Adrenal gland (tissue), 12 donors: ENCODE measurements around the gene ZDHHC11B. TPM values are rescaled to one million over a fixed set of nuclear protein-coding genes. Genes with fewer than 3 reads are reported as not detected.
A peak's percentile ranks its signal among the peaks of the same experiment; 100 is the strongest.
"Not testable (repeated sequence)": the region's sequence is repeated elsewhere in the genome, so short reads cannot be mapped to it uniquely, and the experiment has no call there.

Experiments used
- DNase-seq, 7 donors: peaks; one replicate each; pipeline ENCODE4 v3.0.0-alpha.2; 2019 to 2020
- H3K27ac ChIP-seq, 5 donors: fragments of 200-600 bp; sonication (generic) in 4 of 5; 1 replicate in 3 of 5; 2 replicates in 2 of 5; pipeline versions ENCODE4 v1.5.1 to v1.8.0; 2016 to 2020; ENCODE audit warnings: mild to moderate bottlenecking in 1 of 5
- H3K27me3 ChIP-seq: fragments of 200-600 bp; 2 replicates; pipeline ENCODE4 v1.8.0; 2021
- H3K36me3 ChIP-seq, 2 donors: fragments of 200-600 bp; replicated peaks in 1 of 2; 1 replicate in 1 of 2; 2 replicates in 1 of 2; pipeline versions ENCODE4 v1.5.1 to v1.8.0; 2018 to 2022
- H3K4me1 ChIP-seq, 2 donors: fragments of 200-600 bp; replicated peaks in 1 of 2; 1 replicate in 1 of 2; 2 replicates in 1 of 2; pipeline versions ENCODE4 v1.5.1 to v1.8.0; 2018 to 2021
- H3K4me3 ChIP-seq, 4 donors: fragments of 200-600 bp; sonication (generic) in 3 of 4; one replicate each; pipeline ENCODE4 v1.5.1; 2016 to 2018
- H3K9me3 ChIP-seq, 3 donors: fragments of 200-600 bp; sonication (generic) in 1 of 3; replicated peaks in 1 of 3; 1 replicate in 2 of 3; 2 replicates in 1 of 3; pipeline versions ENCODE4 v1.5.1 to v1.8.0; 2016 to 2021
- POLR2A ChIP-seq, 2 donors: fragments of 450-650 bp; IDR thresholded peaks; one replicate each; pipeline ENCODE4 v1.6.1; 2017; ENCODE audit warnings: antibody characterized with exemption in 2 of 2, mild to moderate bottlenecking in 2 of 2, moderate library complexity in 1 of 2
- WGBS, 4 donors: extraction: QIAGEN DNeasy Blood & Tissue Kit in 2 of 4; methylation state at CpG; one replicate each; pipeline versions ENCODE4 v1.1.5 to v1.1.7; 2013 to 2017; 5-methylcytosine and 5-hydroxymethylcytosine counted together
- intact Hi-C, 2 donors: fragments of 100-400 bp; cut with DNase I; formaldehyde crosslinking; loops; one replicate each; pipeline versions ENCODE4 v1.14.1 to v1.15.0; 2022 to 2023
- polyA plus RNA-seq, 3 donors: library from polyadenylated mRNA; stranded (reverse); fragments of 200-250 nt in 2 of 3; fragments of 350-450 nt in 1 of 3; fragmentation: Illumina TruSeq in 1 of 3; extraction: RNeasy Lipid Tissue Mini Kit (QIAGEN cat#74804) in 1 of 3; gene quantifications; one replicate each; pipeline ENCODE4 v1.2.3, GENCODE V29; 2013 to 2014
- total RNA-seq, 9 donors: library from RNA; depleted of rRNA in 4 of 9; stranded (reverse); fragments of >200 nt in 4 of 9; fragments of 120-200 nt in 1 of 9; fragmentation: NEBNext Ultra II Directional in 1 of 9; extraction: Animal tissue kit (Norgen Biotek cat#: 25700) in 1 of 9; gene quantifications; one replicate each; pipeline versions ENCODE4 v1.1.0 to v1.2.4, GENCODE V29; 2013 to 2023
- TF ChIP-seq, protein P1 (sequence below), 6 experiments: fragments of 450-650 bp in 4 of 6; fragments of 200-600 bp in 2 of 6; sonication (generic) in 1 of 6; IDR thresholded peaks; 1 replicate in 5 of 6; 2 replicates in 1 of 6; pipeline versions ENCODE4 v1.5.1 to v1.8.0; 2016 to 2021; ENCODE audit warnings: antibody characterized with exemption in 6 of 6, mild to moderate bottlenecking in 2 of 6, moderate library complexity in 1 of 6
- donor health status: healthy with polysubstance abuse.
- donor health status: Bipolar disorder and iron deficiency.
- donor health status: DM: yes; HTN: yes; CAD: no.
- donor health status: DM: no; HTN: no; CAD: no.
- donor health status: DM: no; HTN: no; CAD: no.
- donor health status: DM: yes; HTN: yes; CAD: no.

ZDHHC11B gene
- total and polyA plus RNA-seq, 12 donors, result 0.64 to 7.8 (median 1.5) TPM; not detected in 2

DNA sequence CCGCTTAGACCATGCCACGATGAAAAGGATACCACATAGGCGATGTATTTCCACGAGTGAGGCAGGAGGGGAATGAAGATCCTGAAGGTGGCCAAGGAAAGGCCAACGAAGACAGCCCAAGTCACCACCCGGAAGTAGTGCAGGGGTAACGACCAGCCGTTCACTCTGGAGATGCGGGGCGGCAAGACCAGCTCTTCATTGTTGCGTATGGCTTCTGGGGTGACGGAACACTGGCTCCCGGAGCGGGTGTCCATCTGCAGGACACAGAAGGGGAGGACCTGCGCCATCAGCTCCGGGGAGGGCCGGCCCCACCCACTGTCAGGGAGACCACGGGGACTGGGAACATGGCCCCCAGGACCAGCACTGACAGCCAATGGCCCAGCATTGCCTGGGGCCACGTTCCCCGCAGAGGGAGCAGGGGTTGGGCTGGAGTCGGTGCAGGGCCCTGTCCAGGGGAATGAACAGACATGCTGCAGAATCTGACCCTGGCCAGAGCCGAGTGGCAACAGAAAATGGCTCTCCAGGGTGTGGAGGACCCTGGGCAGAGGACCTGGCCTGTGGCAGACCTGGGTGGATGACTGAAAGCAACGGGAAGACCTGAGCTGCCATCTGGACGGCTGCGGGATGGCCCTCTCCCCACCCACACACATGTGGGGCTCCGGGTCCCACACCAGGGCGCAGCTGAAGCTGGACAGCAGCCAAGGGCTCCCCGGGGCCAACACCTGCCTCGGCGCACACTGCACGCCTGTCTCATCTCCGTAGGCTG is 17.7 kb downstream of the ZDHHC11B start:
- WGBS, 4 donors, result 81 to 85% (median 83%) methylated on average over 22 to 32 of the region's 32 CpGs

DNA sequence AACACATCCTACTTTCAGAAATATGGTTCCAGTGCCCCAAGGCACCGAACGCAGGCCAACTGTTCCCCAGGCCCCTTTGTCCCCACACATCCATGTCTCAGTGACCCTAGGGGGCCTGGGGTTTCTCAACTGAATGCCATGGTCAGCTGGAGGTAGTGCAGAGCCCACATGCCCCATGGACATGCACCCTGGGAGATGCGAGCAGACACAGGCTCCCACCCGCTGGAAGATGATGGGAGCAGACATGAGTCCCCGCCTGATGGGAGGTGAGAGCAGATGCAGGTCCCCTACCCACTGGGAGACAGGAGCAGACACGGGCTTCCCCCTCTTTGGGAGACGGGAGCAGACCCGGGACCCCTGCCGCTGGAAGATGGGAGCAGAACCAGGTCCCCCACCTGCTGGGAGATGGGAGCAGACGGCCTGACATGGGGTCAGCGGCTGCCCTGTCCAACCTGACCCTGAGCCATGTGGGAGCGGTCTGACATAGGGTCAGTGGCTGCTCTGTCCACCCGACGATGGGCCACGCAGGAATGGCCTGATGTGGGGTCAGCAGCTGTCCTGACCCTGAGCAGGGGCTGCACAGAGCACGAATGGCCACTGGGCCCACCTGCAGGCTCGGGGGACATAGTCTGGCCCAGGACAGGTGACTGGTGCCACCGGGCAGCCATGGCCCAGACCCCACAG is 18.4 kb downstream of the ZDHHC11B start:
- WGBS, 4 donors, result 83 to 95% (median 91%) methylated on average over 12 to 18 of the region's 18 CpGs
- H3K36me3 ChIP-seq, result peaks cover 0 to 3% of the 10 kb centered on the region in 2 donors
- intact Hi-C loops, result no loop called here
- TF ChIP-seq POLR2A (IDR thresholded peaks at IDR 0.05), result no peak
- TF ChIP-seq, protein P1, sequence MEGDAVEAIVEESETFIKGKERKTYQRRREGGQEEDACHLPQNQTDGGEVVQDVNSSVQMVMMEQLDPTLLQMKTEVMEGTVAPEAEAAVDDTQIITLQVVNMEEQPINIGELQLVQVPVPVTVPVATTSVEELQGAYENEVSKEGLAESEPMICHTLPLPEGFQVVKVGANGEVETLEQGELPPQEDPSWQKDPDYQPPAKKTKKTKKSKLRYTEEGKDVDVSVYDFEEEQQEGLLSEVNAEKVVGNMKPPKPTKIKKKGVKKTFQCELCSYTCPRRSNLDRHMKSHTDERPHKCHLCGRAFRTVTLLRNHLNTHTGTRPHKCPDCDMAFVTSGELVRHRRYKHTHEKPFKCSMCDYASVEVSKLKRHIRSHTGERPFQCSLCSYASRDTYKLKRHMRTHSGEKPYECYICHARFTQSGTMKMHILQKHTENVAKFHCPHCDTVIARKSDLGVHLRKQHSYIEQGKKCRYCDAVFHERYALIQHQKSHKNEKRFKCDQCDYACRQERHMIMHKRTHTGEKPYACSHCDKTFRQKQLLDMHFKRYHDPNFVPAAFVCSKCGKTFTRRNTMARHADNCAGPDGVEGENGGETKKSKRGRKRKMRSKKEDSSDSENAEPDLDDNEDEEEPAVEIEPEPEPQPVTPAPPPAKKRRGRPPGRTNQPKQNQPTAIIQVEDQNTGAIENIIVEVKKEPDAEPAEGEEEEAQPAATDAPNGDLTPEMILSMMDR (IDR thresholded peaks at IDR 0.05), result no peak
- H3K4me1 ChIP-seq, result no peaks in the 10 kb centered on the region
- DNase-seq, result no peak
- H3K27me3 ChIP-seq, result no peaks in the 10 kb centered on the region
- no peak overlapping the region for H3K4me3 ChIP-seq
- H3K27ac ChIP-seq, result no peak overlapping the region
- H3K9me3 ChIP-seq, result no peaks in the 10 kb centered on the region

More for the DNA sequence above, 17.7 kb downstream of the ZDHHC11B start:
- H3K27ac ChIP-seq, result no peak overlapping the region
- no peaks in the 10 kb centered on the region for H3K9me3 ChIP-seq
- no peak overlapping the region for H3K4me3 ChIP-seq
- TF ChIP-seq POLR2A (IDR thresholded peaks at IDR 0.05), result no peak
- TF ChIP-seq, protein P1 (IDR thresholded peaks at IDR 0.05), result no peak
- H3K27me3 ChIP-seq, result no peaks in the 10 kb centered on the region
- intact Hi-C loops, result no loop called here
- H3K4me1 ChIP-seq, result no peaks in the 10 kb centered on the region
- peaks cover 0 to 3% of the 10 kb centered on the region in 2 donors for H3K36me3 ChIP-seq
- DNase-seq, result peak in 1 of 7 donors; percentile 48

DNA sequence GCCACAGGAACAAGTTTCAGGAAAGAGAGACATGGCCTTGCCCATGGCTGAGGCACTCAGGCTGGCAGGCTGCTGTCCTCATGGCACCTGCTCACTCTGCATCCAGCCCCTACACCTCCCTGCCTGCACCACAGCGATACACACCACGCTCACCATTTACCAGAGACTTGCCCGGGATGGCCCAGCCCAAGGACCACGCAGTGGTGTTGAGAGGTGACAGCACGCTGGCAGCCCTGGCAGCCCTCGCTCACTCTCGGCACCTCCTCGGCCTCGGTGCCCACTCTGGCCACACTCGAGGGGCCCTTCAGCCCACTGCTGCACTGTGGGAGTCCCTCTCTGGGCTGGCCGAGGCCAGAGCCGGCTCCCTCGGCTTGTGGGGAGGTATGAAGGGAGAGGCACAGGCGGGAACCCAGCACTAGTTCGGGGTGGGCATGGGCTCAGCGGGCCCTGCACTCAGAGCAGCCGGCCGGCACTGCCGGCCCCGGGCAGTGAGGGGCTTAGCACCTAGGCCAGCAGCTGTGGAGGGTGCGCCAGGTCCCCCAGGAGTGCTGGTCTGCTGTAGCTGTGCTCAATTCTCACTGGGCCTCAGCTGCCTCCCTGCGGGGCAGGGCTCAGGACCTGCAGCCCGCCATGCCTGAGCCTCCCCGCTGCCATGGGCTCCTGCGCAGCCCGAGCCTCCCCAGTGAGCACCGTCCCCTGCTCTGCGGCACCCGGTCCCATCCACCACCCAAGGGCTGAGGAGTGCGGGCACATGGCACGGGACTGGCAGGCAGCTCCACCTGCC is 20.3 kb downstream of the ZDHHC11B start:
- H3K27me3 ChIP-seq, result no peaks in the 10 kb centered on the region
- no peaks in the 10 kb centered on the region for H3K9me3 ChIP-seq
- DNase-seq, result no peak
- no peak overlapping the region for H3K27ac ChIP-seq
- no peaks in the 10 kb centered on the region for H3K4me1 ChIP-seq
- 90 to 97% (median 96%) methylated on average over 18 to 31 of the region's 31 CpGs for WGBS, 4 donors
- peaks cover 0 to 3% of the 10 kb centered on the region in 2 donors for H3K36me3 ChIP-seq
- no peak overlapping the region for H3K4me3 ChIP-seq
- intact Hi-C loops, result no loop called here
- TF ChIP-seq, protein P1 (IDR thresholded peaks at IDR 0.05), result no peak
- TF ChIP-seq POLR2A (IDR thresholded peaks at IDR 0.05), result no peak

DNA sequence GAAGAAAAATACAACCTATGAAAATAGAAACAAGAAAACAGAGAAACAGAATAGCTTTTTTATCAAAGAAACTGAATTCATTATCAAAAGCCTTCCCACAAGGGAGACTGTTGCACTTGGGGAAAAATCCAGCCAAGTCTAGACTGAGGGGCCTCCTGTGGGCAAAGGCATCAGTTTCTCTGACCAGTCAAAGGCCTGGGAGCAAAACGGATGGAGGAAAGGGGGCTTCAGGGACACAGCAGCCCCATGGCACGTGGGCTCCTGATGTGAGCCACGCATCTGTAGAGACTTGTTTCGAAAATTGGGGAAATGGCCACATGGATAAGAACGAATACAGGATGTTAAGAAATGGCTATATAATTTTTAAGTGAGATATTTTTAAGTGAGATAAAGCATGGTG is 21.1 kb downstream of the ZDHHC11B start:
- intact Hi-C loops, result no loop called here
- no peaks in the 10 kb centered on the region for H3K9me3 ChIP-seq
- H3K27me3 ChIP-seq, result no peaks in the 10 kb centered on the region
- H3K36me3 ChIP-seq, result peaks cover 0 to 3% of the 10 kb centered on the region in 2 donors
- no peak overlapping the region for H3K27ac ChIP-seq
- H3K4me1 ChIP-seq, result peaks cover 0 to 1% of the 10 kb centered on the region in 2 donors
- H3K4me3 ChIP-seq, result no peak overlapping the region
- DNase-seq, result no peak
- TF ChIP-seq POLR2A (IDR thresholded peaks at IDR 0.05), result no peak
- TF ChIP-seq, protein P1 (IDR thresholded peaks at IDR 0.05), result no peak
- WGBS, 4 donors, result 57 to 82% (median 80%) methylated on average over 5 of the region's 5 CpGs

DNA sequence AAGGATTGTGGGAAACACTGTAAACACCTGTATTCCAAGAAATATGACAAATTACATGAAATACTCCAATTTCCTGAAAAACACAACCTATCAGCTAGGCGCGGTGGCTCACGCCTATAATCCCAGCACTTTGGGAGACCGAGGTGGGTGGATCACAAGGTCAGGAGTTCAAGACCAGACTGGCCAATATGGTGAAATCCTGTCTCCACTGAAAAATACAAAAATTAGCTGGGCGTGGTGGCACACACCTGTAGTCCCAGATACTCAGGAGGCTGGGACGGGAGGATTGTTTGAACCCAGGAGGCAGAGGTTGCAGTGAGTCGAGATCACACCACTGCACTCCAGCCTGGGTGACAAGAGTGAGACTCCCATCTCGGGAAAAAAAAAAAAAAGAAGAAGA is 21.5 kb downstream of the ZDHHC11B start:
- intact Hi-C loops, result not testable (repeated sequence)

More for the DNA sequence above, 21.5 kb downstream of the ZDHHC11B start:
- H3K36me3 ChIP-seq, H3K27me3 ChIP-seq, H3K27ac ChIP-seq, H3K4me1 ChIP-seq, H3K4me3 ChIP-seq, H3K9me3 ChIP-seq: not testable (repeated sequence)
- 84 to 94% (median 90%) methylated on average over 8 of the region's 8 CpGs for WGBS, 4 donors
- DNase-seq, result peak in 1 of 7 donors; percentile 34
